NAMALWA (cell line): ENCODE data around the gene BCL2.

Experiments used
- DNase-seq: peaks from one replicate; pipeline ENCODE4 v3.0.0-alpha.2; 2015; ENCODE audit warnings: low spot score

BCL2 gene

GRCh38 chr18:63309422-63309821 is 10.1 kb downstream of the BCL2 start:
- no peak for DNase-seq

GRCh38 chr18:63307551-63308200 is 11.9 kb downstream of the BCL2 start:
- DNase-seq = no peak

GRCh38 chr18:63306819-63307550 is 12.6 kb downstream of the BCL2 start:
- no peak for DNase-seq

GRCh38 chr18:63306249-63306648 is 13.3 kb downstream of the BCL2 start:
- no peak for DNase-seq

GRCh38 chr18:63303547-63303946 is 16.0 kb downstream of the BCL2 start:
- DNase-seq = no peak

GRCh38 chr18:63302636-63303405 is 16.7 kb downstream of the BCL2 start:
- no peak for DNase-seq

GRCh38 chr18:63302220-63302619 is 17.3 kb downstream of the BCL2 start:
- DNase-seq = no peak

GRCh38 chr18:63301434-63301833 is 18.1 kb downstream of the BCL2 start:
- DNase-seq = no peak

- DNase-seq = no peak
These were observed 19.5 kb downstream of the BCL2 start for GRCh38 chr18:63299837-63300745.

- no peak for DNase-seq
These were observed 20.9 kb downstream of the BCL2 start for GRCh38 chr18:63298400-63299365.

- DNase-seq = no peak
These were observed 21.7 kb downstream of the BCL2 start for GRCh38 chr18:63297687-63298399.

GRCh38 chr18:63293935-63294334 is 25.6 kb downstream of the BCL2 start:
- no peak for DNase-seq

GRCh38 chr18:63292831-63293683 is 26.5 kb downstream of the BCL2 start:
- peak; percentile 44 for DNase-seq

GRCh38 chr18:63291278-63291677 is 28.3 kb downstream of the BCL2 start:
- DNase-seq = no peak

GRCh38 chr18:63290821-63291200 is 28.8 kb downstream of the BCL2 start:
- DNase-seq = no peak

- no peak for DNase-seq
These were observed 29.3 kb downstream of the BCL2 start for GRCh38 chr18:63290166-63290820.

GRCh38 chr18:63288311-63288710 is 31.3 kb downstream of the BCL2 start:
- no peak for DNase-seq

- no peak for DNase-seq
These were observed 31.8 kb downstream of the BCL2 start for GRCh38 chr18:63287691-63288220.
